Progenitor cell of endocrine pancreas (in vitro differentiated cells): Measurements from ENCODE around the gene PIANP. TPM values are rescaled to one million over a fixed set of nuclear protein-coding genes. Genes with fewer than 3 reads are reported as not detected.

ENCODE experiments used
- DNase-seq: peaks from one replicate; pipeline ENCODE4 v3.0.0; 2021; ENCODE audit warnings: low spot score; ENCODE audit not compliant: unreplicated experiment
- H3K27ac Mint-ChIP-seq: 2 replicates; pipeline ENCODE4 v1.8.0; 2021; ENCODE audit warnings: mild to moderate bottlenecking, moderate library complexity, mixed read lengths
- H3K27me3 Mint-ChIP-seq: 2 replicates; pipeline ENCODE4 v1.8.0; 2021; ENCODE audit warnings: mixed read lengths
- H3K36me3 Mint-ChIP-seq: 2 replicates; pipeline ENCODE4 v1.8.0; 2022; ENCODE audit warnings: mixed read lengths; ENCODE audit not compliant: insufficient read depth
- H3K4me1 Mint-ChIP-seq: 2 replicates; pipeline ENCODE4 v1.8.0; 2021; ENCODE audit warnings: low read depth, mixed read lengths
- H3K4me3 Mint-ChIP-seq: 2 replicates; pipeline ENCODE4 v1.8.0; 2021; ENCODE audit warnings: low read depth, mild to moderate bottlenecking, moderate library complexity, mixed read lengths
- H3K9me3 Mint-ChIP-seq: 2 replicates; pipeline ENCODE4 v1.8.0; 2021; ENCODE audit warnings: low read depth, mixed read lengths
- CTCF ChIP-seq: fragments of 200-600 bp; sonication (generic); IDR thresholded peaks from one replicate; pipeline ENCODE4 v1.5.0; 2021; ENCODE audit warnings: antibody characterized with exemption, mild to moderate bottlenecking; ENCODE audit not compliant: unreplicated experiment
- total RNA-seq: library from RNA; stranded (reverse); gene quantifications from 2 replicates; pipeline ENCODE4 v1.2.1, GENCODE V29; 2021

PIANP gene
- total RNA-seq, 1 donor from 2014 or later: 2.4 TPM

GRCh38 chr12:6697584-6698351, 2.8 kb downstream of the PIANP start:
- Mint-ChIP-seq H3K27me3 (peaks cover 76% of the 10 kb centered on the region), H3K36me3 (no peaks in the 10 kb centered on the region), H3K9me3 (no peaks in the 10 kb centered on the region), H3K4me3 (no peak overlapping the region), H3K27ac (peak overlapping the region; percentile 40), H3K4me1 (peaks cover 10% of the 10 kb centered on the region)
- TF ChIP-seq CTCF: peak; percentile 64
- no peak for DNase-seq

- Mint-ChIP-seq H3K27me3 (peaks cover 70% of the 10 kb centered on the region), H3K4me1 (peaks cover 12% of the 10 kb centered on the region), H3K27ac (no peak overlapping the region), H3K4me3 (no peak overlapping the region), H3K36me3 (no peaks in the 10 kb centered on the region), H3K9me3 (no peaks in the 10 kb centered on the region)
- TF ChIP-seq CTCF: no peak
- DNase-seq: no peak
These were observed 3.7 kb downstream of the PIANP start for GRCh38 chr12:6696690-6697583.

GRCh38 chr12:6695313-6696045, 5.1 kb downstream of the PIANP start:
- TF ChIP-seq CTCF: no peak
- no peak overlapping the region for H3K4me3 Mint-ChIP-seq
- peak overlapping the region; percentile 44 for H3K27ac Mint-ChIP-seq
- DNase-seq: no peak
- H3K9me3 Mint-ChIP-seq: no peaks in the 10 kb centered on the region
- no peaks in the 10 kb centered on the region for H3K36me3 Mint-ChIP-seq
- peaks cover 57% of the 10 kb centered on the region for H3K27me3 Mint-ChIP-seq
- H3K4me1 Mint-ChIP-seq: peaks cover 8% of the 10 kb centered on the region

- Mint-ChIP-seq H3K27me3 (peaks cover 56% of the 10 kb centered on the region), H3K4me1 (peaks cover 13% of the 10 kb centered on the region), H3K9me3 (no peaks in the 10 kb centered on the region), H3K36me3 (no peaks in the 10 kb centered on the region), H3K4me3 (no peak overlapping the region), H3K27ac (no peak overlapping the region)
- no peak for DNase-seq
- no peak for TF ChIP-seq CTCF
These were observed 5.9 kb downstream of the PIANP start for GRCh38 chr12:6694701-6695100.

- Mint-ChIP-seq H3K27me3 (peaks cover 48% of the 10 kb centered on the region), H3K9me3 (no peaks in the 10 kb centered on the region), H3K36me3 (no peaks in the 10 kb centered on the region), H3K4me3 (no peak overlapping the region), H3K27ac (no peak overlapping the region), H3K4me1 (peaks cover 11% of the 10 kb centered on the region)
- no peak for DNase-seq
- no peak for TF ChIP-seq CTCF
These were observed 6.7 kb downstream of the PIANP start for GRCh38 chr12:6693832-6694355.
